ENCODE data around the gene DGKH.

DGKH gene

GRCh38 chr13:42270160-42270856 lies 221.9 kb downstream of the DGKH start:
- Histone ChIP-seq H3K36me3 (no peaks in the 10 kb centered on the region), H3K9me3 (no peaks in the 10 kb centered on the region), H3K27me3 (no peaks in the 10 kb centered on the region), H3K27ac (no peak overlapping the region), H3K4me1 (peaks cover 0 to 34% (median 19%) of the 10 kb centered on the region in 4 donors), H3K4me3 (no peak overlapping the region)
- intact Hi-C loops (cut with DNase I; ENCODE audit: low total_unique reads): no loop called here
- no peak for DNase-seq
- no peak for TF ChIP-seq CTCF (IDR thresholded peaks at IDR 0.05)

- no peak for DNase-seq
- TF ChIP-seq CTCF (IDR thresholded peaks at IDR 0.05): no peak
- intact Hi-C loops (cut with DNase I; ENCODE audit: low total_unique reads): no loop called here
- Histone ChIP-seq H3K27me3 (no peaks in the 10 kb centered on the region), H3K4me3 (peak overlapping the region; percentile 93 to 96), H3K27ac (peak overlapping the region; percentile 92 to 94), H3K9me3 (no peaks in the 10 kb centered on the region), H3K4me1 (peaks cover 0 to 35% (median 21%) of the 10 kb centered on the region in 4 donors), H3K36me3 (no peaks in the 10 kb centered on the region)
Measured at GRCh38 chr13:42270857-42271215, 222.4 kb downstream of the DGKH start.

- TF ChIP-seq CTCF (IDR thresholded peaks at IDR 0.05): no peak
- no peaks in the 10 kb centered on the region for H3K27me3 ChIP-seq
- peaks cover 0 to 40% (median 21%) of the 10 kb centered on the region in 4 donors for H3K4me1 ChIP-seq
- no peaks in the 10 kb centered on the region for H3K36me3 ChIP-seq
- peak; percentile 95 to 98 for DNase-seq
- H3K27ac ChIP-seq: peak overlapping the region; percentile 92 to 94
- no peaks in the 10 kb centered on the region for H3K9me3 ChIP-seq
- intact Hi-C loops (cut with DNase I; ENCODE audit: low total_unique reads): no loop called here
- peak overlapping the region; percentile 93 to 96 for H3K4me3 ChIP-seq
Measured at GRCh38 chr13:42271337-42272114, 223.1 kb downstream of the DGKH start.

- peak in 1 of 2 donors; percentile 30 for DNase-seq
- Histone ChIP-seq H3K4me3 (peak within 1 kb of the TSS; percentile 93 to 96), H3K9me3 (no peaks in the 10 kb centered on the region), H3K36me3 (no peaks in the 10 kb centered on the region), H3K27me3 (no peaks in the 10 kb centered on the region), H3K4me1 (peaks cover 0 to 45% (median 21%) of the 10 kb centered on the region in 4 donors), H3K27ac (peak within 1 kb of the TSS; percentile 92 to 94)
- intact Hi-C loops (cut with DNase I; ENCODE audit: low total_unique reads): no loop called here
- TF ChIP-seq CTCF (IDR thresholded peaks at IDR 0.05): no peak
Measured at GRCh38 chr13:42272115-42272803, 223.8 kb downstream of the DGKH start, which contains the start of gene AKAP11. TSS of gene AKAP11 (plus strand) at chr13:42272152. CDS start at chr13:42286349, 14,197 bp downstream.

- peak overlapping the region; percentile 93 to 96 for H3K4me3 ChIP-seq
- TF ChIP-seq CTCF (IDR thresholded peaks at IDR 0.05): no peak
- no peaks in the 10 kb centered on the region for H3K36me3 ChIP-seq
- DNase-seq: no peak
- no peaks in the 10 kb centered on the region for H3K27me3 ChIP-seq
- intact Hi-C loops (cut with DNase I; ENCODE audit: low total_unique reads): no loop called here
- H3K27ac ChIP-seq: peak overlapping the region; percentile 92 to 94
- H3K4me1 ChIP-seq: peaks cover 0 to 51% (median 21%) of the 10 kb centered on the region in 4 donors
- H3K9me3 ChIP-seq: no peaks in the 10 kb centered on the region
Measured at GRCh38 chr13:42272804-42273175, 224.3 kb downstream of the DGKH start.

All from tibial artery (tissue), 4 donors.